Left forelimb (tissue), 1 donor: Measurements from ENCODE around the gene UPB1.
"Not testable (repeated sequence)": the region's sequence is repeated elsewhere in the genome, so short reads cannot be mapped to it uniquely, and the experiment has no call there.

Experiments used
- DNase-seq: peaks from one replicate; pipeline ENCODE4 v3.0.0-alpha.2; 2018; ENCODE audit warnings: low spot score

UPB1 gene

DNA sequence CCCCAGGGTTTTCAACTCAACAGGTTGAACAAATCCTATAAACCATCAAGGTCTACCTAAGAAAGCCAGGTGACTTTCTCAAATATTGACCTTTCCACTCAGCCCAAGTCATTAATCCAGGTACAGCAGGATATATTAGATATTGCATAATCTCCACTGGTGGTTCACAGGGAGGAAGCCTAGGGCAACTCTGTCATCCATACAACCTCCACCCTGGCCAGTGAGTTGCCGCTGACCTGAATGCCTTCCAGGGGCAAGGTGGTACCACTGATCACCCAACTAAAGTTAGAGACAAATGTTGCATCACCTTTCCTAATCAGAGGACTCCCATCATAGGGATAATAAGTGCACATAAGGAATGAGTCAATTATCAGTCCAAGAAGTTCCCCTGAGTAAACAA, 36.9 kb downstream of the UPB1 start:
- no peak for DNase-seq

GRCh38 chr22:24535348-24535747, 40.2 kb downstream of the UPB1 start:
- DNase-seq, result no peak

GRCh38 chr22:24536089-24536488, 41.0 kb downstream of the UPB1 start:
- DNase-seq, result no peak

- DNase-seq, result no peak
Observed at GRCh38 chr22:24540470-24540869, 45.3 kb downstream of the UPB1 start.

DNA sequence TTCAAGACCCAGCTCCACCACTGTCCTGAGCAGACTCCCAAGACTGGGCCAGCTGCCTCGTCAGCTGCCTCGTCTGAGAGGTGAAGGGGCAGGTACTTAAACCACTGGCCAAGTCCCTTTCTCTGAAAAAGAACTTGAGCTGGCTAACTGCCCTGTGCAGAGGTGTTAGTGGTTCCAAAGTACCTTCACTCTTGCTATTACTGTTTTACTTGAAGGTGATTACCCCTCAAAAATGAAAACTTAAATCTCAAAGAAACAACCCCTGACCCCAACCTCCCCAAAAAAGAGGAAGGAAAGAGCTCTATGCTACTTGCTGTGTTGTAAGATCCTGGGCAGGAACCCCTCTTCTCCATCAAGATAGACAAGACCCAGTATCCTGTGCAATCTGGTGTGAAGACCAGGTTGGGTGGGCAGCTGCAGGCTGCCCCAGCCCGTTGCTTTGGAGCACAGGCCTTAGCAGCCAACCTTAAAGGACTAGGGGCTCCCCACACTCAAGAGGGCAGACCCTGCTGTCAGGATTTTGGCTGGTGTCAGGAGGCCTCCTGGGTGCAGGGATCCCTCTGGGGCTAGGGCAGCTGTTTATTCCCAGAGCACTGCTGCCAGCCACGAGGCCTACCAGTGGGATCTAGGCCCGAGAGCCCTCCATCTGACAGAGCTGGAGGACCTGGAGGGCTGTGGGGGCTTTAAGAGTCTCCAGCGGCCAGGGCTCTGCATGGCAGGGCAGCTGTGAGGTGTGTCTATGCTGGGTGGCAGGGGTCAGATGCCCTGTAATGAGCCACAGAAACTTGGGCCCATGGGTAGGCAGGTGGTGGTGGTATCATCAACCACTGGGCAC, 46.8 kb downstream of the UPB1 start:
- no peak for DNase-seq

DNA sequence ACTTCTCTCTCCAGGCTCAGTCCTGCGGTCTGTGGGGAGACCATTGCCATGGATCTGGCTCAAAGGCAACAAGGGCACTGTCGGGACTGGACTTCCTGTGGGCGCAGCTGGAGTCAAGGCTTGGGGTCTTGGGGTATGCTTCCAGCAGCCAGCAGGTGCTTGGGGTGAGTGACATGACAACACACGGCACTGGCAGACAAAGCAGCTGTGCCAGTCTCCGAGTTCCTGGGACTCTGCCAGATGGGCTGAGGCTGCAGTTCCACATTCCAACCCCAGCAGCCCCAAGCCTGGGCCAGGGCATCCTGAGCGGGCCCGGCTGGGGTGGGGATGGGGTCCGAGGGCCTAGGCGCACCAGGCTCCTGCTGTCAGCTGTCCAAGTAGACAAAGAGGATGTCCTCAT, 47.5 kb downstream of the UPB1 start:
- DNase-seq, result no peak

DNA sequence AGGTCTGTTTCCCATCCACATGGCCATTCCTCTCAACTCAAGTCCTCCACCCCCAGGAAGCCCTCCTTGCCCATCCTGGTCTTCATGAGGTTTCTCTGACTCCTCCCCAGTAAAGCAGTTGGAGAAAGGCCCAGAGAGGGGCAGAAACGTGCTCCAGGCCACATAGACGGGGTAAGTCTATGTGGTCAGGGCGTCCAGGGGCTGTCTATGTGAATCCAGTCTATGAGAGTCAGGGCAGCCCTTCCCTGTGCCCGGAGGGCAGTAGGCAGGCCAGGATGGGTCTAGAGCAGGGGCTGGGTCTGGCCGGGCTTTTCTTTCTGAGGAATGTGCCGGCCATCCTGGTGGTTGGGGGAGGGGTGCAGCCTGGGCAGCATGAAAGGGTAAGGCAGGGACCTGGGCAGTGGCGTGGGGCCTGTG, 48.1 kb downstream of the UPB1 start:
- DNase-seq, result no peak

DNA sequence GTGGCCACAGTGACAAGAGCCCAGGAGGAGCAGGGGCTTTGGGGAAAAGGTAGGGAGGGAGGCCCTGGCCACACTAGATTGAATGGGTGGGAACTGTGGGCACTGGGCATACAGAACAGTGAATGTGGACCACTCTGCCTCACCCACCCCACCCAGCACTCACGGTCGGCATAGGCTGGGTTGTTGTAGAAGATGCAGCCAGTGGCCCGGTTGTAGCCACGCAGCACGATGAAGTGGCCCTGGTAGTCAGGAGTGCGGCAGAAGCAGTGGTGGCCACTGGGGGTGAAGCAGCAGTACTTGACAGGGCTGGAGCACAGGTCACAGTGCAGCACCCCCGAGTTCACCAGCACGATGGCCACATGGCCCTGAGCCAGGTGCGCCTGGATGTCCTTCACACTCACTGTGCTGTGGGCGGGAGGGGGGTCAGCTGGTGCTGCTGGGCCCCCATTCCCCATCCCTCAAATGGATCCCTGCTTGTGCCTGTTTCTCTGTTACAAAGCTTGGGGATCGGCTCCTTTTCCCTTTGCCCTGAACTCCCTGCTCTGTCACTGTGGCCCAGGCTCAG, 48.6 kb downstream of the UPB1 start:
- no peak for DNase-seq

DNA sequence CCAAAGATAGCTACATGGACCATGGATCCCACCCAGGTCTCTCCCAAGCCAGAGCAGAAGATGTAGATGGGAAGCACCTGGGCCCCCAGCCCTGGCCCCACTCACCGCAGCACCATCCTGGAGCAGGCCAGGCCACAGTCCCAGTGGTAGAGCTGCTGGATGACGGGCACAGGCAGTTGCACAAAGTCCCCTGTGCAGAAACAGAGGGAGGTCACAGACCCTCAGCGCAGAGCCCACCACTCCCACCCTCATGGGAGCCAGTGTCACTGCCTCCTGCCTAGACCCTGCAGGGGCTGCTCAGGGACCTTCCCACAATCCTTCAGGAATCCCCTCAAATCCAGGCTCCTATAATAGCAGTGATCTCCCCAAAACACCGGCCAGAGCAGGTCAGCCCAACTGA, 53.7 kb downstream of the UPB1 start:
- DNase-seq, result no peak

DNA sequence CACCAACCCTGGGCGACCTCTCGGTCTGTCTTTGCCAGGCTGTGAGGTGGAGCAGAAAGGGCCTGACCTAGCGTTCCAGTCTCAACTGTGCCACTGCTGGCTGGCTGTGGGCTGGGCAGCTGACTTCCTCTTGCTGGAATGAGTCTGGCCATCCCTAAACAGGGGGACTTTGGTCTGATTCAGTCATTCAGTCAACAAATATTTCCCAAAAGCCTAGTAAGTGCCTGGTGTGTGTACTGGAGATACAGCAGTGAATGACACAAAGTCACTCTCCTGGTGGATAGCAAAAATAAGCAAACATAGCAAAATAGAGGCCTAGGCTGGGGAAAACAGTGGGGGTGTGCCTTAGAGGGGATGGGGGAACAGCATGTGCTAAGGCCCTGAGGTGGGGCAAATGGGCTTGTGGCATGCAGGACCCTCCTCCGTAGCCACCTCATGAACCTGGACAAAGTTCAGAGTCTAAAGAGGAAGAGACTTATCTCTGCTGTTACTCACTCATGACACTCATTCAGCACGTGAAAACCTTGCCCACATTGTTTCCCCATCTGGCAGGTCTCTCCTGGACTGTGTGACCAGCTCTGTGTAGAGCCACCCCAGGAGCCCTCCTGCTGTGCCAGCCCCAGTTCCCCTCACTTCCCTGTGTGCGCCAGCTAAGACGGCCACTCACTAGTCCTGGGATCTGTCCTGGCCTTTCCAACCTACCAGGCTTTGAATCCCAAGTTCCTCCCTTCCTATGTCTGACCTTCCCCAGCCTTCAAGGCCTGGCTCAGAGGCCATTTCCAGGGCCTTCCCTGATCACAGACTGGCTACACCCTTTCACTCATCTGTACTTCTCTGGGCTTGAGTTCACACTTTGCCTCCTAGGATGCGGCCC, 55.1 kb downstream of the UPB1 start:
- no peak for DNase-seq

DNA sequence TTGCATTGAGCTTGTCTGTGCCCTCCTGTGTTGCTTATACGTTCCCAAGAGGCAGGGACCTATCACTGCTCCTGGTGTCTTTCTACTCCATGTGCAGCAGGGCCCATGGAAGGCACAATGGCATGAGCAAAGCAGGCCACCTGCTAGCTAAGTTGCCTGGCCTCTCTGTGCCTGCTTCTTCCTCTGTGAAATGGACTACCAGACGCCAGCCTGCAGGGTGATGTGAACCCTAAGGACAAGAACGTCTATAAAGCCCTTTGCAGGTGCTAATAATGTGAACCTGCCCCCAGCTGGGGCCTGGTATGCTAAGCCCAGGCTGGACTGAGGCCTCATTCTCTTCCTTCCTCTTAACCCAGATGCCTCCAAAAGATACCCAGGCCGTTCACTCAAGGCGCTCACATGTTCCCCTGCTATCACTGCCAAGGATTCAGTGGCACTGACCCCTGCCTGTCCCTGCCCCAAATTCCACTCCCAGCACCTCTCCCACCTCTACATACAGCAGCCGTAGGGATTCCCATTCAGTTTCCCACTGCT, 55.8 kb downstream of the UPB1 start:
- no peak for DNase-seq

DNA sequence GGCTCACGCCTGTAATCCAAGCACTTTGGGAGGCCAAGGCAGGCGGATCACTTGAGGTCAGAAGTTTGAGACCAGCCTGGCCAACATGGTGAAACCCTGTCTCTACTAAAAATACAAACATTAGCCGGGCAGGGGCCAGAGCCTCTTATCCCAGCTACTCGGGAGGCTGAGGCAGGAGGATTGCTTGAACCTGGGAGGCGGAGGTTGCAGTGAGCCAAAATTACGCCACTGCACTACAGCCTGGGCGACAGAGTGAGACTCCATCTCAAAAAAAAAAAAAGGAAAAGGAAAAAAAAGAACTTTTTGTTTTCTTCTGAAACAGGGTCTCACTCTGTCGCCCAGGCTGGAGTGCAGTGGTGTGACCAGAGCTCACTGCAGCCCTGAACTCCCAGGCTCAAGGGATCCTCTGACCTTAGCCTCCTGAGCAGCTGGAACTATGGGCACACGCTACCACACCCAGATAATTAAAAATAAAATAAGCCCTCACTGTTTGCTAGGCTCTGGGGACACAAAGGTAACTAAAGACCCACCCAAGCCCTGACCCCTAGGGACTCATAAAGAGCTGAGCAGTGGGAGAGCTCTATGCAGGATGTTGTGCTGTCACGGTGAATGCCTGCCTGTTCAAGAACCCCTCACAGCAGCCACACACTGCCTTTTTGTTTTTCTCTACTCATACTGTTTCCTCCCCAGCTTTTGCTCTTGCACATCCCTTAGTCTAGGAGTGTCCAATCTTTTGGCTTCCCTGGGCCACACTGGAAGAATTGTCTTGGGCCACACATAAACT, 57.6 kb downstream of the UPB1 start:
- not testable (repeated sequence) for DNase-seq

GRCh38 chr22:24553597-24554312, 58.6 kb downstream of the UPB1 start:
- DNase-seq, result no peak

DNA sequence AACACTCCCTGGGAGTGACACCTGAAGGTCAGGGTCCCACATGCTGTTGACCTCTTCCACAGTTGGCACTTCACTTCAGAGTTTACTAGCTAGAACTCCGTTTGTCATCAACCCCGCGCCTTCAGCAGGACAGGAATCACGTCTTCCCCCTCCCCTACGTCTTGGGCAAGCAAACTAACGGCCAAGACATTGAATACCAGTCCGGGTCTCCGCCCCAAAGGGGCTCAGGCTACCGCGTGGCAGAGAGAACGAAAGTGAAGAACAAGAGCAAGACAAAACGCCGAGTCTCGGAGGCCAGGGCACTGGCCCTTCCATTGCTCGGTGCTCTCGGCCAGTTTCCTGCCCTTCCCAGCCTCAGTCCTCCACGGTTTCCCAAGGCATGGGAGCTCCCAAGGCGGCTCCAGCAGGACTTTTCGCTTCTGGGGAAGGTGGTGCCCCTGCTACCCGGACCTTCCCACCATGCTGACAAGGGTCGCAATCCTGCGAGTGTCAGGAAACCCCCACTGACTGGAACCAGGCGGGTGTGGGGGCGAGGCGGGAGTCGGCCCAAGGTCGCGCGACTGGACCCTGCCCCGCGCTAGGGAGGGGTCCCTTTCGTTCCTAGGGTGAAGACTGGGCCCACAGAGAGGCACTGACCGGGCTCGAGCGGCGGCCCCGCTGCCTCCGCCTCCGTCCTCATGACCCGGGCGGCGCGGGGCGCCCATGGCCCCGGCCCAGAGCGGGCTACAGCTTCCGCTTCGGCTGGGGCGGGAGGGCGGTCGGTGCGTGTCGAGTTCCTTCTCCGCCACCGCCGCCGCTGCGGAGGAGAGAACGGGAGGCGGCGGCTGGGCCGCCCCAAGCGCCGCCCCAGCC, 59.4 kb downstream of the UPB1 start, which contains the start of gene GUCD1:
TSS of gene GUCD1 (minus strand) at position 826 of the 852 bp plus-strand sequence. CDS start at position 679, 147 bp downstream.
- no peak for DNase-seq

GRCh38 chr22:24555165-24556039, 60.3 kb downstream of the UPB1 start, which contains the start of gene SNRPD3:
SNRPD3 (plus strand) TSS chr22:24555999; CDS start chr22:24557675, 1,676 bp downstream.
- peak; percentile 100 for DNase-seq

- DNase-seq, result no peak
Observed at GRCh38 chr22:24559471-24559870, 64.3 kb downstream of the UPB1 start.

DNA sequence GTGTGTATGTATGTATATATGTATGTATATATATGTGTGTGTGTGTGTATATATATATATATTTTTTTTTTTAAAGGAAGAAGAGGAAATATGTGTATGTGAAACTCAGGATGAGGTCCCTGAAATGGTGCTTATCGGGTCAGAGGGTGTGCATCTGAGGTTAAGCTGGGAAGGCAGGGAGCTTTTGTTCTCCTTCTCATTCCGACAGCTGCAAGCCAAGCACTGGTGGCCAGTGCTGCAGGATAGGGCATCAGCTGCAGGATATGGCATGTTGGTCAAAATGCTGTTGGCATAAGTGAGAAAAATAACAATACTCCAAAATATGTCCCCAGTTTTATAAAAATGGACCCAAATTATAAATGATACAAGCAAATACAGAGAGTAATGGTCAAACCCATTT, 68.1 kb downstream of the UPB1 start:
- DNase-seq, result no peak

- DNase-seq, result no peak
Observed at GRCh38 chr22:24564376-24565058, 69.4 kb downstream of the UPB1 start.
